Measurements from ENCODE around the gene AFAP1L2. TPM values are rescaled to one million over a fixed set of nuclear protein-coding genes. Genes with fewer than 3 reads are reported as not detected.

AFAP1L2 gene
- total RNA-seq, 1 experiment from 2014 or later: not detected

- intact Hi-C loops (cut with micrococcal nuclease; ENCODE audit: unreplicated experiment): no loop called here
- Histone ChIP-seq H3K27me3 (replicated peaks; ENCODE audit: insufficient read depth, low read depth, low read length, poor library complexity) (no peaks in the 10 kb centered on the region), H3K4me3 (ENCODE audit: low read depth, low read length, poor library complexity, severe bottlenecking) (no peak overlapping the region), H3K4me1 (ENCODE audit: insufficient read depth, low read length, poor library complexity, severe bottlenecking) (no peaks in the 10 kb centered on the region), H3K27ac (ENCODE audit: low read depth, low read length, poor library complexity, severe bottlenecking) (no peak overlapping the region), H3K9me3 (ENCODE audit: low read depth, low read length, poor library complexity, severe bottlenecking) (no peaks in the 10 kb centered on the region), H3K36me3 (ENCODE audit: insufficient read depth, low read length, poor library complexity, severe bottlenecking) (no peaks in the 10 kb centered on the region)
- no peak for TF ChIP-seq EZH2 (IDR thresholded peaks at IDR 0.05; ENCODE audit: borderline replicate concordance, low read depth, low read length, poor library complexity, severe bottlenecking)
- TF ChIP-seq, protein P1, sequence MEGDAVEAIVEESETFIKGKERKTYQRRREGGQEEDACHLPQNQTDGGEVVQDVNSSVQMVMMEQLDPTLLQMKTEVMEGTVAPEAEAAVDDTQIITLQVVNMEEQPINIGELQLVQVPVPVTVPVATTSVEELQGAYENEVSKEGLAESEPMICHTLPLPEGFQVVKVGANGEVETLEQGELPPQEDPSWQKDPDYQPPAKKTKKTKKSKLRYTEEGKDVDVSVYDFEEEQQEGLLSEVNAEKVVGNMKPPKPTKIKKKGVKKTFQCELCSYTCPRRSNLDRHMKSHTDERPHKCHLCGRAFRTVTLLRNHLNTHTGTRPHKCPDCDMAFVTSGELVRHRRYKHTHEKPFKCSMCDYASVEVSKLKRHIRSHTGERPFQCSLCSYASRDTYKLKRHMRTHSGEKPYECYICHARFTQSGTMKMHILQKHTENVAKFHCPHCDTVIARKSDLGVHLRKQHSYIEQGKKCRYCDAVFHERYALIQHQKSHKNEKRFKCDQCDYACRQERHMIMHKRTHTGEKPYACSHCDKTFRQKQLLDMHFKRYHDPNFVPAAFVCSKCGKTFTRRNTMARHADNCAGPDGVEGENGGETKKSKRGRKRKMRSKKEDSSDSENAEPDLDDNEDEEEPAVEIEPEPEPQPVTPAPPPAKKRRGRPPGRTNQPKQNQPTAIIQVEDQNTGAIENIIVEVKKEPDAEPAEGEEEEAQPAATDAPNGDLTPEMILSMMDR (conservative IDR thresholded peaks at IDR 0.05; ENCODE audit: low read depth, low read length): no peak
- no peak for DNase-seq (ENCODE audit: low spot score)
- CTCF ChIA-PET: no interaction called here
- no TSS peak for BruUV-seq (replicated peaks)
- POLR2A ChIA-PET (ENCODE audit: low non-redundant PET): no interaction called here
Observed at GRCh38 chr10:114319406-114320248, 84.7 kb downstream of the AFAP1L2 start.

DNA sequence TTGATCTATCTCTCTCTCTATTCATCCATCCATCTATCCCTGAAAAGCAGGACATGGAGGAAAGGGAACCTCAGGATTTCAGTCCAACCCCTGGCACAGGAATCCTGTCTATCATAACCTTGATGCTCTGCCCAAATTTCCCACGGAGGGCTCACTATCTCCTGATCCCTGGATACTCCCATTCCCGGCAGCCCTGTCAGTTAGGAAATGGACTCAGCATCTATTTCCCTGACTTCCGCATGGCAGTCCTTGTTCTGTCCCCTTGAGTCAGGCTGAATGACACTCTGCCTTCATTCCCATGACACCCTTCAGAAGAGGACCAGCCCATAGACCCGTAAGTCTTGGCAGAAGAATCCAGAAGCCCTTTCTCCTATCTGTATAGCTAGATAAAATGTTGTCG lies 87.6 kb downstream of the AFAP1L2 start:
- no TSS peak for BruUV-seq (replicated peaks)
- ChIA-PET POLR2A (ENCODE audit: low non-redundant PET) (no interaction called here), CTCF (no interaction called here)
- Histone ChIP-seq H3K4me1 (ENCODE audit: insufficient read depth, low read length, poor library complexity, severe bottlenecking) (no peaks in the 10 kb centered on the region), H3K4me3 (ENCODE audit: low read depth, low read length, poor library complexity, severe bottlenecking) (no peak overlapping the region), H3K36me3 (ENCODE audit: insufficient read depth, low read length, poor library complexity, severe bottlenecking) (no peaks in the 10 kb centered on the region), H3K9me3 (ENCODE audit: low read depth, low read length, poor library complexity, severe bottlenecking) (no peaks in the 10 kb centered on the region), H3K27me3 (replicated peaks; ENCODE audit: insufficient read depth, low read depth, low read length, poor library complexity) (no peaks in the 10 kb centered on the region), H3K27ac (ENCODE audit: low read depth, low read length, poor library complexity, severe bottlenecking) (no peak overlapping the region)
- no peak for DNase-seq (ENCODE audit: low spot score)
- no peak for TF ChIP-seq EZH2 (IDR thresholded peaks at IDR 0.05; ENCODE audit: borderline replicate concordance, low read depth, low read length, poor library complexity, severe bottlenecking)
- TF ChIP-seq, protein P1 (conservative IDR thresholded peaks at IDR 0.05; ENCODE audit: low read depth, low read length): no peak
- intact Hi-C loops (cut with micrococcal nuclease; ENCODE audit: unreplicated experiment): no loop called here

- DNase-seq (ENCODE audit: low spot score): no peak
- POLR2A ChIA-PET (ENCODE audit: low non-redundant PET): no interaction called here
- CTCF ChIA-PET: no interaction called here
- BruUV-seq (replicated peaks): no TSS peak
- Histone ChIP-seq H3K27ac (ENCODE audit: low read depth, low read length, poor library complexity, severe bottlenecking) (no peak overlapping the region), H3K4me1 (ENCODE audit: insufficient read depth, low read length, poor library complexity, severe bottlenecking) (no peaks in the 10 kb centered on the region), H3K9me3 (ENCODE audit: low read depth, low read length, poor library complexity, severe bottlenecking) (no peaks in the 10 kb centered on the region), H3K27me3 (replicated peaks; ENCODE audit: insufficient read depth, low read depth, low read length, poor library complexity) (no peaks in the 10 kb centered on the region), H3K4me3 (ENCODE audit: low read depth, low read length, poor library complexity, severe bottlenecking) (no peak overlapping the region), H3K36me3 (ENCODE audit: insufficient read depth, low read length, poor library complexity, severe bottlenecking) (no peaks in the 10 kb centered on the region)
- intact Hi-C loops (cut with micrococcal nuclease; ENCODE audit: unreplicated experiment): no loop called here
- TF ChIP-seq EZH2 (IDR thresholded peaks at IDR 0.05; ENCODE audit: borderline replicate concordance, low read depth, low read length, poor library complexity, severe bottlenecking): no peak
- TF ChIP-seq, protein P1 (conservative IDR thresholded peaks at IDR 0.05; ENCODE audit: low read depth, low read length): no peak
Observed at GRCh38 chr10:114315566-114316420, 88.5 kb downstream of the AFAP1L2 start.

Measured in A673 (cell line).